Cardiac muscle cell (in vitro differentiated cells and primary cell): ENCODE results near the gene FSHR. TPM values are rescaled to one million over a fixed set of nuclear protein-coding genes. Genes with fewer than 3 reads are reported as not detected.

Source experiments
- DNase-seq, 2 donors: peaks; one replicate each; pipeline versions ENCODE4 v3.0.0 to v3.0.0-alpha.2; 2010 to 2017; ENCODE audit warnings: low read depth in 1 of 2, low spot score in 1 of 2
- H3K27ac ChIP-seq: fragments of 200-600 bp; sonication (generic); 2 replicates; pipeline ENCODE4 v1.5.1; 2016
- H3K27me3 ChIP-seq: fragments of 200-600 bp; sonication (generic); 2 replicates; pipeline ENCODE4 v1.6.0; 2016; ENCODE audit warnings: control low read depth
- H3K36me3 ChIP-seq: fragments of 200-600 bp; sonication (generic); 2 replicates; pipeline ENCODE4 v1.5.1; 2016; ENCODE audit warnings: control low read depth
- H3K4me1 ChIP-seq: fragments of 200-600 bp; sonication (generic); 2 replicates; pipeline ENCODE4 v1.8.1; 2017; ENCODE audit warnings: low read depth, mild to moderate bottlenecking, mixed run types
- H3K4me3 ChIP-seq: fragments of 200-600 bp; sonication (generic); 2 replicates; pipeline ENCODE4 v1.5.1; 2016; ENCODE audit warnings: mild to moderate bottlenecking
- H3K9me3 ChIP-seq: fragments of 200-600 bp; sonication (generic); 2 replicates; pipeline ENCODE4 v1.5.1; 2017; ENCODE audit warnings: low read depth, mild to moderate bottlenecking, control low read depth
- polyA plus RNA-seq: library from polyadenylated mRNA; unstranded; fragments of >200 nt; fragmentation: Nextera tagmentation; extraction: Ambion mirVana; gene quantifications from 2 replicates; pipeline ENCODE4 v1.2.1, GENCODE V29; 2016
- total RNA-seq: library from RNA; depleted of rRNA; stranded (reverse); fragments of >200 nt; gene quantifications from 2 replicates; pipeline ENCODE4 v1.2.3, GENCODE V29; 2016
- TF ChIP-seq, protein P1 (sequence below): IDR thresholded peaks from 2 replicates; pipeline ENCODE4 v1.5.1; 2012; ENCODE audit warnings: low read depth, mild to moderate bottlenecking, low read length

The FSHR gene
- total and polyA plus RNA-seq, 2 experiments from 2014 or later = 0.95 to 2.2 TPM

DNA sequence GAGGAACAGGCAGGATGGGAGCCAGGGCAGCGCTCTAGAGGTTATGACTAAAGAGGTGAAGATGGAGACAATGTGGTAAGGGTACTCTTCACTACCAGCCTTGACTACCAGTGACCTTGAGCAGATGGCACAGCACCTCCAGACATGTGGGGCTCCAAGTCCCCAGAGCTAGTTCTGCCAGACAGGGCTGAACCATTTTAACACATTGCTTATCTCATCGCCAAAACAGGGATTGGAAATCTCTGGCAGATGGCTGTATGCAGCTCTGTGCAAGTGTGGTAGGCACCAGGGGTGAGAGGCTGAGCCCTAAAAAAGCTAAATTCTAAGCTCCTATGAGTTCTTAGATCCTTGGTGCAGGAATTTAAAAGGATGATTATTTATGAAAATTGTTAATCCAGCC is 41.3 kb downstream of the FSHR start:
- H3K36me3 ChIP-seq = no peaks in the 10 kb centered on the region
- H3K27ac ChIP-seq = no peak overlapping the region
- H3K4me3 ChIP-seq = no peak overlapping the region
- TF ChIP-seq, protein P1, sequence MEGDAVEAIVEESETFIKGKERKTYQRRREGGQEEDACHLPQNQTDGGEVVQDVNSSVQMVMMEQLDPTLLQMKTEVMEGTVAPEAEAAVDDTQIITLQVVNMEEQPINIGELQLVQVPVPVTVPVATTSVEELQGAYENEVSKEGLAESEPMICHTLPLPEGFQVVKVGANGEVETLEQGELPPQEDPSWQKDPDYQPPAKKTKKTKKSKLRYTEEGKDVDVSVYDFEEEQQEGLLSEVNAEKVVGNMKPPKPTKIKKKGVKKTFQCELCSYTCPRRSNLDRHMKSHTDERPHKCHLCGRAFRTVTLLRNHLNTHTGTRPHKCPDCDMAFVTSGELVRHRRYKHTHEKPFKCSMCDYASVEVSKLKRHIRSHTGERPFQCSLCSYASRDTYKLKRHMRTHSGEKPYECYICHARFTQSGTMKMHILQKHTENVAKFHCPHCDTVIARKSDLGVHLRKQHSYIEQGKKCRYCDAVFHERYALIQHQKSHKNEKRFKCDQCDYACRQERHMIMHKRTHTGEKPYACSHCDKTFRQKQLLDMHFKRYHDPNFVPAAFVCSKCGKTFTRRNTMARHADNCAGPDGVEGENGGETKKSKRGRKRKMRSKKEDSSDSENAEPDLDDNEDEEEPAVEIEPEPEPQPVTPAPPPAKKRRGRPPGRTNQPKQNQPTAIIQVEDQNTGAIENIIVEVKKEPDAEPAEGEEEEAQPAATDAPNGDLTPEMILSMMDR = no peak
- no peaks in the 10 kb centered on the region for H3K4me1 ChIP-seq
- no peaks in the 10 kb centered on the region for H3K9me3 ChIP-seq
- no peak for DNase-seq
- no peaks in the 10 kb centered on the region for H3K27me3 ChIP-seq

DNA sequence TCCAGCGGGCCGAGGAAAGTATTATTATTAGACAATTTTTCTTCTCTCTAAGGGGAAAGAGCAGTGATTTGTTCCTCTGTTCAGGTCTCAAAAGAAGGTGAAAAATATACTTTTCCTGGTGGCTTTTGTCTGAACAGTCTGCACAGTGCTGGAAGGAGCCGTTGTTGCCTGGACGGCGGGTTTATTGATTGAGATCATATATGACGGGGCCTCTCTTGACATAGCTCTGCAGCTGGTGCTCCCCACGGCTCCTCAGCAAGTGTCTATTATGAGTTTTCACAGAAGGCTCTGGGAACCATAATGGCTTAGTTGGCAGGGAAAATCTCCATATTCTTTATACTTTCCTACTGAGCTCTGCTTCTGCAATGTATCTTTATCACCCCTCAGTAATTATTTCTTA is 42.9 kb downstream of the FSHR start:
- Histone ChIP-seq H3K36me3 (no peaks in the 10 kb centered on the region), H3K27ac (no peak overlapping the region), H3K4me3 (no peak overlapping the region), H3K4me1 (peaks cover 9% of the 10 kb centered on the region), H3K27me3 (no peaks in the 10 kb centered on the region), H3K9me3 (no peaks in the 10 kb centered on the region)
- no peak for DNase-seq
- TF ChIP-seq, protein P1 = no peak

DNA sequence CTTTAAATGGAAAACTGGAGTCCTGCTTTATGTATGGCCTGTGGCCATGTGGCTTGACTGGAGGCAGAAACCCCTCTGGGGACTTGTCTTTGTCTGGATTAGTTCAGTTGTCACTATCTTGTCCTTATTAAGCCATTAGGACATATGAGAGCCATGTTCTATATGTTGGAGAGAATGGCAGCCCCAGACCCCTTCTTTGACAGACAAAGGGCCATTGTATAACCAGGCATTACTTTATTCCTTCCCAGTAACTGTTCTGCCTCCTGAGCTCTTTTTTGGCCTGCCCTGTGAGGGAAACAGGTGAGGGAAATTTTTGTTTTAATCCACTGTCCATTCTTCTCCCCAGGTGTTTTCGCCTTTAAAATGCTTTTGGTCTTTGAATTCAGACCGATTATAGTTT is 43.3 kb downstream of the FSHR start:
- Histone ChIP-seq H3K9me3 (no peaks in the 10 kb centered on the region), H3K27me3 (no peaks in the 10 kb centered on the region), H3K4me3 (no peak overlapping the region), H3K27ac (no peak overlapping the region), H3K36me3 (no peaks in the 10 kb centered on the region), H3K4me1 (peaks cover 9% of the 10 kb centered on the region)
- DNase-seq = no peak
- TF ChIP-seq, protein P1 = no peak

DNA sequence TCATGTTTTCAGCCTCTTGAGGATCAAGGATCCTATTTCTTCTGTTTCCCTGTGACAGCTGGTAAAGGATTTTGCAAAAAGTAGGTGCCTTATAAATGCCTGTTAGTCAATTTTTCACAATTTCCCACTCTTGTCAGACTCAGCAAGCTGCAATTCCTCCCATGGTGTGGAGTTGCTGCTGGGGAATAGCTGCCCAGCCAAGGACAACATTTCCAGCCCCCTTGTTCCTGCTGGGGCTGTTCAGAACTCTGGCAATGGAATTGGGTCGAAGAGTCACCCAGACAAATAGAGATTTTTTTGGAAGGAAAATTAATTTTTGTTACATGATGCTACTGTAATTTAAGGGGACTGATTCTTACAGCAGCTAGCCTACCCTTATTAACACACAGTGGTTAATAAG is 43.7 kb downstream of the FSHR start:
- peaks cover 9% of the 10 kb centered on the region for H3K4me1 ChIP-seq
- no peak overlapping the region for H3K27ac ChIP-seq
- no peak overlapping the region for H3K4me3 ChIP-seq
- H3K36me3 ChIP-seq = no peaks in the 10 kb centered on the region
- no peak for DNase-seq
- TF ChIP-seq, protein P1 = no peak
- H3K9me3 ChIP-seq = no peaks in the 10 kb centered on the region
- no peaks in the 10 kb centered on the region for H3K27me3 ChIP-seq

DNA sequence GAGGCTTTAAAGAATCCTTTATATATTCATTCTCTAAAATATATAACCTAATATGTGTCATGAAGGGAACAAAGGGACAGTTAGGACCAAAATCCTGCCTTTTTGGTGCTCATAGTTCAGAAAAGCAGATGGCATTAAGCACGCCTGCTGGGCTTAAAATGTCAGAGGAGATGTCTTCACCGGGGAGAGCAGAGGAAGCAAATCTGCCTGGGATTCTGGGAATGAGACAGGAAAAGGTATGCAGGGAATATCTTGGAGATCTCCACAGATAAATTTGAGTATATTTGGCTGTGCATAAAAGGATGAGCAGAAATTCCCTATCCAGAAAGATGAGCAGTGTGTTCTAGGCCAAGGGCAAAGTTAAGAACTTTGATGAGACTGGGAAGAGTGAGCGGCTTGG is 45.5 kb downstream of the FSHR start:
- Histone ChIP-seq H3K9me3 (no peaks in the 10 kb centered on the region), H3K4me1 (peaks cover 9% of the 10 kb centered on the region)

More for the DNA sequence above, 45.5 kb downstream of the FSHR start:
- TF ChIP-seq, protein P1 = no peak
- Histone ChIP-seq H3K27me3 (no peaks in the 10 kb centered on the region), H3K27ac (no peak overlapping the region), H3K4me3 (no peak overlapping the region), H3K36me3 (no peaks in the 10 kb centered on the region)
- DNase-seq = no peak
